GM12801 (cell line): ENCODE measurements around the gene NLRP5.

Experiments used
- TF ChIP-seq, protein P1 (sequence below): IDR thresholded peaks from one replicate; pipeline ENCODE4 v1.5.1; 2011; ENCODE audit warnings: control low read depth; ENCODE audit not compliant: insufficient read length; ENCODE audit errors: extremely low read depth

Gene NLRP5

DNA sequence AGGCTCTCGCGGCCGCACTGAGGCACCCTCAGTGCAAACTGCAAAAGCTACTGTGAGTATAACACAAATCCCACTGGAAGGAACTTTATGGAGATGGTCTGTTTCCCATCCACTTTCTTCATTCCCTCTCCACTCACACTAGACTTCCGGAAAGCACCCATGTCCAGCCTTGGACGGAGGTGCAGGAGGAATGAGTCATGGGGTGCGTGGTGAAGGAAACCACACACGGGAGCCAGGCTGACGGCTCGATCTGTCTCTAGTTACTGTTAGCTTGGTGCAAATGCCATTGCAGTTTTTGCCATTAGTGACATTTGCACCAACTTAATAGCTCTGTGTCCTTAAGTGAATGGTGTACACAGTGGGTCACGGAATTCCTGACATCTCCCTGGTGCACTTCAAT is 24.4 kb upstream of the NLRP5 start:
- TF ChIP-seq, protein P1, sequence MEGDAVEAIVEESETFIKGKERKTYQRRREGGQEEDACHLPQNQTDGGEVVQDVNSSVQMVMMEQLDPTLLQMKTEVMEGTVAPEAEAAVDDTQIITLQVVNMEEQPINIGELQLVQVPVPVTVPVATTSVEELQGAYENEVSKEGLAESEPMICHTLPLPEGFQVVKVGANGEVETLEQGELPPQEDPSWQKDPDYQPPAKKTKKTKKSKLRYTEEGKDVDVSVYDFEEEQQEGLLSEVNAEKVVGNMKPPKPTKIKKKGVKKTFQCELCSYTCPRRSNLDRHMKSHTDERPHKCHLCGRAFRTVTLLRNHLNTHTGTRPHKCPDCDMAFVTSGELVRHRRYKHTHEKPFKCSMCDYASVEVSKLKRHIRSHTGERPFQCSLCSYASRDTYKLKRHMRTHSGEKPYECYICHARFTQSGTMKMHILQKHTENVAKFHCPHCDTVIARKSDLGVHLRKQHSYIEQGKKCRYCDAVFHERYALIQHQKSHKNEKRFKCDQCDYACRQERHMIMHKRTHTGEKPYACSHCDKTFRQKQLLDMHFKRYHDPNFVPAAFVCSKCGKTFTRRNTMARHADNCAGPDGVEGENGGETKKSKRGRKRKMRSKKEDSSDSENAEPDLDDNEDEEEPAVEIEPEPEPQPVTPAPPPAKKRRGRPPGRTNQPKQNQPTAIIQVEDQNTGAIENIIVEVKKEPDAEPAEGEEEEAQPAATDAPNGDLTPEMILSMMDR: no peak

DNA sequence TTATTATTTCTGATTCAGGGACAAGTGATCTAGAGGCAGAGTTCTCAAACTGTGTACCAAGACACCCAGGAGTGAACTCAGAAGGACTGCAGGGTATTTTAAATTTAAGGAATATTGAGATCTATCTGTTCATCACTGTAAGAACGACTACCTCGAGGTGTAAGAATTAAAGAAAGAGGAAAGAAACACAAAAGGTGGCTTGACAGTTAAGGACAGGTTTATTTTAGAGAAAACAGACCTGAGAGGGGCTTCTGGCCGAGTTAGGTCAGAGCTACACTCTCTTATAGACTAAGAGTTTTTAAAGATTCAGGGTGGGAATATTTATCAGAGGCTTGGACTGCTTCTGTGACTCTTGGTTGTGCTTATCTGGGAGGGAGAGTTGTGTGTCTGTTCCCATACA is 12.6 kb upstream of the NLRP5 start:
- TF ChIP-seq, protein P1: no peak

DNA sequence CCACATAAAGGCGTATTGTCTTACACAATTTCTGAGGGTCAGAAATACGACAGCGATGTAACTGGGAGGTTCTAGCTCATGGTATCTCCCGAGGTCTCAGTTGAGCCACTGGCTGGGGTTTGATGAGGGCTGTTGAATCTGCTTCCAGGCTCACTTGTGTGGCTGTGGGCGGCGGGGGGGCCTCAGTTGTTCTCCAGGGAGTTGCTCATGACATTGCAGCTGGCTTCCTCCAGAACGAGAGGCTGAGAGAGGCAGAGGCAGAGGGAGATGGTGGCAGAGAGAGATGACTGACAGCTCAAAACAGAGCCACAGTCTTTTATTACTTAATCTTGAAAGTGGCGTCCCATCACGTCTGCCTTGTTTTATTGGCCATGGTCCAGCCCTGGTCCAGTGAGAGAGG is 6.2 kb upstream of the NLRP5 start:
- TF ChIP-seq, protein P1: no peak

DNA sequence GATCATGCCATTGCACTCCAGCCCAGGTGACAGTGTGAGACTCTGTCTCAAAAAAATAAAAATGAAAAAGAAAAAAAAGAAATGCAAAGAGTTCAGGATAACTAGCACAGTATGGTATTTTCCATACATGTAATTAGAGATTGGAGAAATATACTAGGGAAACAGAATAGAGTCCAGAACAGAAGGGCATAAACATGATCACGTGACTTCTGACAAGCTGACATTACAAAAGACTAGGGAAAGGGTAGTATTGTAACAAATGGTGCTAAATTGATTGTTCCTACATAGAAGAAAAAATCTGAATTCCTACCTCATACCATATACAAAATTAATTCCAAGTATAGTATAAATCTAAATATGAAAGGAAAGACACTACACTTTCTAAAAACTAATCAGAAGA is 1.3 kb upstream of the NLRP5 start:
- TF ChIP-seq, protein P1: no peak

DNA sequence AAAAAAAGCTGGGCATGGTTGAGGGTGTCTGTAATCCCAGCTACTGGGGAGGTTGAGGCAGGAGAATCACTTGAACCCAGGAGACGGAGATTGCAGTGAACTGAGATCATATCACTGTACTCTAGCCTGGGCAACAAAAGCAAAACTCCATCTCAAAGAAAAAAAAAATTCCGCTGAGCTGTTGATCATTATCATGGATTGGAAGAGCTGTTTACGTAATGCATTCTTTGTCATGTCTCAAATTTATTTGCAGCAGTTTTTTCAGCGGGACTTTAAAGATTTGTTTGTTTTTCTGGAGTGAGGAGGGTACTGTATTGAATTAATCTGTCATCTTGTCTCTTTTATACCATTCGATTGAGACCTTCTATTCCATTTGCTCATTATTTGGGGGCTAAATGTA is 4.3 kb downstream of the NLRP5 start:
- TF ChIP-seq, protein P1: no peak

DNA sequence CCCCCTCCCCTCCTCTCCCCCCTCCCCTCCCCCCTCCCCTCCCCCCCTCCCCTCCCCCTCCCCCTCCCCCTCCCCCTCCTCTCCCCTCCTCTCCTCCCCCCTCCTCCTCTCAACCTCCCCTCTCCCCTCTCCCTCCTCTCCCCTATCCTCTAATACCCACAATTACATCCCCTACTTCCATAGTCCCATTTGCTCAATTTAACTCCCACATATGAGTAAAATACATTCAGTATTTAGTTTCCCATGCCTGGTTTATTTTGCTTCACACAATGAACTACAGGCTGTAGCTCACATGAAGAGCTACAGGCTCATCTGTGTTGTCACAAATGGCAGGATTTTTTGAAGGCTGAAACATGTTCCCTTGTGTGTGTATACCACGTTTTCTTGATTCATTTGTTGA is 6.9 kb downstream of the NLRP5 start:
- TF ChIP-seq, protein P1: no peak

DNA sequence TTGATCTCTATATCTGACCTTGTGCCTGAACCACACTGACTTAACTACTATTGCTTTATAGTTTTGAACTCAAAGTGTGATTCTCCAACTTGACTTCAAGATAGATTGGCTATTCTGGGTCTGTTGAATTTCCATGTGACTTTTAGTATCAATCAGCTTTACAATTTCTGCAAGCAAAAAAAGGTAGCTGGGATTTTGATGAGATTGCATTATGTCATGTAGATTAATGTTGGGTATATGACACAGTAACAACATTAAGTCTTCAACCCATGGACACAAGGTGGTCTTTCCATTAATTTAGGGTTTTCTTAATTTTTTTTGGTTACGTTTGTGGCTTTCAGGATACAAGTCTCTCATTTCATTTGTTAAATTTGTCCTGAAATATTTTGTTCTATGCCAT is 28.2 kb downstream of the NLRP5 start:
- TF ChIP-seq, protein P1: no peak

DNA sequence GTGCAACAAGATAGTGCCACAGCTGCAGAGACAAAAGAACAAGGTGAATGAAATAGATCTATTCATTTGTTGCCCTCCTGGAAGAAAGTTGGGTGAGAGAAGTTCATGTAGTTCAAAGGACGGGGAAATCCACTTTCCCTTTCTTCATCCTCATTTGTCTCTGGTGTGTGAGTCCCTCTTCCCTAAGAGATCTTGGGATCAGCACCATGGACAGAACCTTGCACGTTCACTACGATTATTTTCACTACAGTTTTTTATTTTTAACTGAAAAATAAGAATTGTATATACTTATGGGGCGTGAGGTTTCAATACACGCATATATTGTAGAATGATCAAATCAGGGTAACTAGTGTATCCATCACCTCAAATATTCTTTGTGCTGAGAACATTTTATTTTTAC is 29.2 kb downstream of the NLRP5 start:
- TF ChIP-seq, protein P1: no peak
